ENCODE measurements around the gene RNF40.

DNA sequence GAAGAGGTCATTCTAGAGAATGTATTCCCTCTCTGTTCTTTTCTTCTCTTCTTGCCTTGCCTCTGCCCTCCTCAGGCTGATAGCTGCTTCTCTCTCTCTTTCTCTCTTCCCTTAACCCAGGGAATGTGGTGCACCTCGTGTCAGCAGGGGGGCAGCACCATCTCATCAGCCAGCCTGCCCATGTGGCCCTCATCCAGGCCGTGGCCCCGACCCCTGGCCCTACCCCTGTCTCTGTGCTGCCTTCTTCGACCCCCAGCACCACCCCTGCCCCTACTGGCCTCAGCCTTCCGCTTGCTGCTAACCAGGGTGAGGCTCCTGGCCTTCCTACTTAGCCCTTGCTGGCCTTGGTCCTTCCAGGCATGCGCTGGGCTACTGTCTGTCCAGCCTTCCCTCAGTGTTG is 39.7 kb upstream of the RNF40 start:
- TF ChIP-seq, protein P1, sequence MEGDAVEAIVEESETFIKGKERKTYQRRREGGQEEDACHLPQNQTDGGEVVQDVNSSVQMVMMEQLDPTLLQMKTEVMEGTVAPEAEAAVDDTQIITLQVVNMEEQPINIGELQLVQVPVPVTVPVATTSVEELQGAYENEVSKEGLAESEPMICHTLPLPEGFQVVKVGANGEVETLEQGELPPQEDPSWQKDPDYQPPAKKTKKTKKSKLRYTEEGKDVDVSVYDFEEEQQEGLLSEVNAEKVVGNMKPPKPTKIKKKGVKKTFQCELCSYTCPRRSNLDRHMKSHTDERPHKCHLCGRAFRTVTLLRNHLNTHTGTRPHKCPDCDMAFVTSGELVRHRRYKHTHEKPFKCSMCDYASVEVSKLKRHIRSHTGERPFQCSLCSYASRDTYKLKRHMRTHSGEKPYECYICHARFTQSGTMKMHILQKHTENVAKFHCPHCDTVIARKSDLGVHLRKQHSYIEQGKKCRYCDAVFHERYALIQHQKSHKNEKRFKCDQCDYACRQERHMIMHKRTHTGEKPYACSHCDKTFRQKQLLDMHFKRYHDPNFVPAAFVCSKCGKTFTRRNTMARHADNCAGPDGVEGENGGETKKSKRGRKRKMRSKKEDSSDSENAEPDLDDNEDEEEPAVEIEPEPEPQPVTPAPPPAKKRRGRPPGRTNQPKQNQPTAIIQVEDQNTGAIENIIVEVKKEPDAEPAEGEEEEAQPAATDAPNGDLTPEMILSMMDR (IDR thresholded peaks at IDR 0.05), result no peak
- TF ChIP-seq POLR2A (IDR thresholded peaks at IDR 0.05), result no peak
